Measurements from ENCODE around the gene ACACB. TPM values are rescaled to one million over a fixed set of nuclear protein-coding genes. Genes with fewer than 3 reads are reported as not detected.

ACACB gene
- total RNA-seq, 2 donors from 2014 or later = 6.8 to 12.7 TPM

DNA sequence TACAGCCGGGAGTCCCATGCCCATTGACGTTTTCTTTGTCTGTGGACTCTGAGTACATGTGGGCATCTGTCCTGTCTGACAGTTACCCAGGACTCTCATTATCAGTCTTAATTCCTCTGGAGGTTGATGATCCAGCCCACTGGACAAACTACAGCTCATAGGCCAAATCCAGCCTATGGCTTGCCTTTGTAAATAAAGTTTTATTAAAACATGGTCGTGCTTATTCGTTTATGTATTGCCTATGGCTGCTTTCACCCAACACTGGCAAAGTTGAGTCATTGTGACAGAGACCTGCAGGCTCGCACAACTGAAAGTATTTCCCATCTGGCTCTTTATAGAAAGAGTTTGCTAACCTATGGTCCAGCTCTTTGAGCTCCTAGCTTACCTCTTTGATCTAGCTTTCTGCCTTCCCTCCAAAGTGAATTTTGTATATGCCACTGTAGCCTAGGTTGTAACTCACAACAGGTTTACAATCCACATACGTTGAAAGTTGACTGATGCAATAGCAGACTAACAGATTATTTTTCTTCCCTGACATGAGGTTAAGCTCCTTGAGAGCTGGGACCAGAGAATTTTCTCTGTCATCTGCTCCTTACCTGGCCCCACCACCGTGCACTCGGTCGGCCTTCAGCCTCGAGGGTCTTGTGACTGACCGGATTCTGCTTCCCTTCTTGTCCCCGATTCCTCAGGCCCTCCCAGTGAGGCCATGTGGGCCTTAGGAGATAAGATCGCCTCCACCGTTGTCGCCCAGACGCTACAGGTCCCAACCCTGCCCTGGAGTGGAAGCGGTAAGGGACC, 57.3 kb downstream of the ACACB start:
- no peaks in the 10 kb centered on the region for H3K27me3 Mint-ChIP-seq (ENCODE audit: insufficient read depth)
- H3K27ac Mint-ChIP-seq = no peak overlapping the region
- no peak overlapping the region for H3K4me3 Mint-ChIP-seq
- peaks cover 9% of the 10 kb centered on the region for H3K9me3 Mint-ChIP-seq
- no peak overlapping the region for H3K27ac ChIP-seq (ENCODE audit: low read depth, low read length)
- H3K9ac ChIP-seq (ENCODE audit: extremely low read depth, low read length, poor library complexity, severe bottlenecking) = no peak overlapping the region
- DNase-seq = peak; percentile 20
- H3K4me1 Mint-ChIP-seq = no peaks in the 10 kb centered on the region
- no peak overlapping the region for H3K4me3 ChIP-seq (ENCODE audit: low read length)
- peaks cover 7% of the 10 kb centered on the region for H3K36me3 ChIP-seq (ENCODE audit: control insufficient read depth, insufficient read depth, low read length)
- peaks cover 50% of the 10 kb centered on the region for H3K36me3 Mint-ChIP-seq (ENCODE audit: low read depth)
- TF ChIP-seq, protein P1, sequence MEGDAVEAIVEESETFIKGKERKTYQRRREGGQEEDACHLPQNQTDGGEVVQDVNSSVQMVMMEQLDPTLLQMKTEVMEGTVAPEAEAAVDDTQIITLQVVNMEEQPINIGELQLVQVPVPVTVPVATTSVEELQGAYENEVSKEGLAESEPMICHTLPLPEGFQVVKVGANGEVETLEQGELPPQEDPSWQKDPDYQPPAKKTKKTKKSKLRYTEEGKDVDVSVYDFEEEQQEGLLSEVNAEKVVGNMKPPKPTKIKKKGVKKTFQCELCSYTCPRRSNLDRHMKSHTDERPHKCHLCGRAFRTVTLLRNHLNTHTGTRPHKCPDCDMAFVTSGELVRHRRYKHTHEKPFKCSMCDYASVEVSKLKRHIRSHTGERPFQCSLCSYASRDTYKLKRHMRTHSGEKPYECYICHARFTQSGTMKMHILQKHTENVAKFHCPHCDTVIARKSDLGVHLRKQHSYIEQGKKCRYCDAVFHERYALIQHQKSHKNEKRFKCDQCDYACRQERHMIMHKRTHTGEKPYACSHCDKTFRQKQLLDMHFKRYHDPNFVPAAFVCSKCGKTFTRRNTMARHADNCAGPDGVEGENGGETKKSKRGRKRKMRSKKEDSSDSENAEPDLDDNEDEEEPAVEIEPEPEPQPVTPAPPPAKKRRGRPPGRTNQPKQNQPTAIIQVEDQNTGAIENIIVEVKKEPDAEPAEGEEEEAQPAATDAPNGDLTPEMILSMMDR (conservative IDR thresholded peaks at IDR 0.05) = no peak
- peaks cover 14% of the 10 kb centered on the region for H3K9me3 ChIP-seq (ENCODE audit: control insufficient read depth, low read length)
- H3K27me3 ChIP-seq (ENCODE audit: control insufficient read depth, insufficient read depth, low read length, poor library complexity, severe bottlenecking) = no peaks in the 10 kb centered on the region
- 94 to 96% methylated on average over 12 to 17 of the region's 17 CpGs for WGBS, 2 experiments (ENCODE audit: insufficient coverage in 1 of 2, insufficient read length in 1 of 2)
- H3K4me1 ChIP-seq (ENCODE audit: control insufficient read depth, insufficient read depth, low read length) = no peaks in the 10 kb centered on the region

DNA sequence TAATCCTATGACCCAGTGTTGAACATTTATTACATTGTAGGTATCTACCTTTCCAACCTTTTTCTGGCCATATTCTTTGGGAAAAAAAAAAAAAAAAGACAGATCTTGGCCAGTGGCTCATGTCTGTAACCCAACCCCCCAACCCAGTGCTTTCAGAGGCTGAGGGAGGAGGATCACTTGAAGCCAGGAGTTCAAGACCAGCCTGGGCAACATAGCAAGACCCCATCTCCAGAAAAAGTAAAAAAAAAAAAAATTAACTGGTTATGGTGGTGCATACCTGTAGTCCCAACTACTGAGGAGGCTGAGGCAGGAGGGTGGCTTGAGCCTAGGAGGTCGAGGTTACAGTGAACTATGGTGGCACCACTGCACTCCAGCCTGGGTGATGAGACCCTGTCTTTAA, 58.1 kb downstream of the ACACB start:
- no peak overlapping the region for H3K9ac ChIP-seq (ENCODE audit: extremely low read depth, low read length, poor library complexity, severe bottlenecking)
- H3K4me1 ChIP-seq (ENCODE audit: control insufficient read depth, insufficient read depth, low read length) = no peaks in the 10 kb centered on the region
- H3K36me3 ChIP-seq (ENCODE audit: control insufficient read depth, insufficient read depth, low read length) = peaks cover 11% of the 10 kb centered on the region
- Mint-ChIP-seq H3K9me3 (peaks cover 13% of the 10 kb centered on the region), H3K36me3 (ENCODE audit: low read depth) (peaks cover 56% of the 10 kb centered on the region), H3K4me1 (no peaks in the 10 kb centered on the region), H3K27me3 (ENCODE audit: insufficient read depth) (no peaks in the 10 kb centered on the region), H3K4me3 (no peak overlapping the region), H3K27ac (no peak overlapping the region)
- peaks cover 16% of the 10 kb centered on the region for H3K9me3 ChIP-seq (ENCODE audit: control insufficient read depth, low read length)
- H3K27ac ChIP-seq (ENCODE audit: low read depth, low read length) = no peak overlapping the region
- H3K27me3 ChIP-seq (ENCODE audit: control insufficient read depth, insufficient read depth, low read length, poor library complexity, severe bottlenecking) = no peaks in the 10 kb centered on the region
- DNase-seq = no peak
- WGBS, 2 experiments (ENCODE audit: insufficient coverage in 1 of 2, insufficient read length in 1 of 2) = 90 to 100% methylated on average over 1 of the region's 1 CpG
- TF ChIP-seq, protein P1 (conservative IDR thresholded peaks at IDR 0.05) = no peak
- H3K4me3 ChIP-seq (ENCODE audit: low read length) = no peak overlapping the region

DNA sequence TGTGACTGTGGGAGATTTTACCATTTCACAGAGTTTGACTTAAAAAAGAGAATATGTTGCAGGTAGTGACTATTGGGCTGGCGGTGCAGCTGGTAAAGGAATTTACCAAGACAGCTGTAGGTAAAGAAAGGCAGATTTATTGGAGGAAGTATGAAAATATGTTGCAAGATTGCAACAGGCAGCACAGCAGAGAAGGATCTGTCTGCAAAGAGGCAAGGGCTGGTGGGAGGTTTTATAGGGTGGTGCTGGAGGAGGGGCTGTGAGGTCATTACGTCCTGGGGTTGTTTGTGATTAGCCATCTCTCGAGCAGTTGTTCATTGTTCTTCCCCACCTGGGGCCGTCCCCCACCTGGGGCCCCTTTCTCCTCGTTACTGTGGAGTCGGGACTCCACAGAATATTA, 62.1 kb downstream of the ACACB start:
- H3K27ac ChIP-seq (ENCODE audit: low read depth, low read length) = no peak overlapping the region
- TF ChIP-seq, protein P1 (conservative IDR thresholded peaks at IDR 0.05) = no peak
- Mint-ChIP-seq H3K27me3 (ENCODE audit: insufficient read depth) (peaks cover 14% of the 10 kb centered on the region), H3K27ac (no peak overlapping the region), H3K36me3 (ENCODE audit: low read depth) (peaks cover 47% of the 10 kb centered on the region), H3K9me3 (peaks cover 11% of the 10 kb centered on the region), H3K4me3 (no peak overlapping the region), H3K4me1 (no peaks in the 10 kb centered on the region)
- H3K36me3 ChIP-seq (ENCODE audit: control insufficient read depth, insufficient read depth, low read length) = peaks cover 4% of the 10 kb centered on the region
- DNase-seq = peak; percentile 37
- H3K4me1 ChIP-seq (ENCODE audit: control insufficient read depth, insufficient read depth, low read length) = no peaks in the 10 kb centered on the region
- WGBS, 2 experiments (ENCODE audit: insufficient coverage in 1 of 2, insufficient read length in 1 of 2) = 90% methylated on average over 2 to 6 of the region's 6 CpGs
- no peaks in the 10 kb centered on the region for H3K27me3 ChIP-seq (ENCODE audit: control insufficient read depth, insufficient read depth, low read length, poor library complexity, severe bottlenecking)
- no peak overlapping the region for H3K9ac ChIP-seq (ENCODE audit: extremely low read depth, low read length, poor library complexity, severe bottlenecking)
- no peak overlapping the region for H3K4me3 ChIP-seq (ENCODE audit: low read length)
- H3K9me3 ChIP-seq (ENCODE audit: control insufficient read depth, low read length) = peaks cover 9% of the 10 kb centered on the region
